H1 (cell line): ENCODE measurements around the gene TRIM56. TPM values are rescaled to one million over a fixed set of nuclear protein-coding genes. Genes with fewer than 3 reads are reported as not detected.

Experiments used
- CTCF ChIA-PET: fragments of 300-600 bp; sonication (Branson Sonifier 250); formaldehyde crosslinking; loops from one replicate; lab custom pipeline; 2021; ENCODE audit not compliant: partially characterized antibody; lab: Charles Lee
- POLR2A ChIA-PET: fragments of 300-600 bp; sonication (Branson Sonifier 250); formaldehyde crosslinking; loops from one replicate; lab custom pipeline; 2021; ENCODE audit warnings: inconsistent platforms; ENCODE audit not compliant: partially characterized antibody; lab: Charles Lee
- DNase-seq, 2 experiments: peaks; one replicate each; pipeline versions ENCODE4 v3.0.0 to v3.0.0-alpha.2; 2010 to 2022; ENCODE audit warnings: low spot score in 2 of 2, low read depth in 1 of 2, mixed read lengths in 1 of 2
- FAIRE-seq: peaks from 2 replicates; lab custom pipeline; 2011; peaks lifted over from hg19 to GRCh38; lab: Jason Lieb, UNC
- H2AFZ ChIP-seq: 2 replicates; pipeline ENCODE4 v1.8.1; 2012; ENCODE audit warnings: low read length, inconsistent platforms
- H2AK5ac ChIP-seq: 2 replicates; pipeline ENCODE4 v1.6.1; 2013; ENCODE audit warnings: low read depth, low read length
- H2BK120ac ChIP-seq: replicated peaks from 2 replicates; pipeline ENCODE3; 2013; ENCODE audit warnings: low read depth, low read length, inconsistent platforms
- H2BK12ac ChIP-seq: 2 replicates; pipeline ENCODE4 v1.6.1; 2013; ENCODE audit warnings: low read depth, low read length
- H2BK15ac ChIP-seq: 2 replicates; pipeline ENCODE4 v1.6.1; 2013; ENCODE audit warnings: low read length
- H2BK20ac ChIP-seq: 2 replicates; pipeline ENCODE4 v1.6.1; 2013; ENCODE audit warnings: low read length
- H2BK5ac ChIP-seq: 2 replicates; pipeline ENCODE4 v1.6.1; 2013; ENCODE audit warnings: low read depth, low read length
- H3K14ac ChIP-seq: 2 replicates; pipeline ENCODE4 v1.6.1; 2013; ENCODE audit warnings: inconsistent platforms; ENCODE audit not compliant: insufficient read length
- H3K18ac ChIP-seq: 2 replicates; pipeline ENCODE4 v1.6.1; 2013; ENCODE audit warnings: low read length; ENCODE audit errors: extremely low read depth
- H3K23ac ChIP-seq: 2 replicates; pipeline ENCODE4 v1.6.1; 2013; ENCODE audit warnings: inconsistent platforms; ENCODE audit not compliant: insufficient read length
- H3K23me2 ChIP-seq: 2 replicates; pipeline ENCODE4 v1.6.1; 2013; ENCODE audit warnings: low read depth, low read length
- H3K27ac ChIP-seq: 2 replicates; pipeline ENCODE4 v1.6.1; 2011; ENCODE audit warnings: low read depth, low read length, inconsistent platforms
- H3K27me3 ChIP-seq, 4 experiments: replicated peaks in 1 of 4; 1 replicate in 1 of 4; 2 replicates in 3 of 4; pipeline versions ENCODE4 v1.6.1 to v1.8.1; 2011 to 2013; ENCODE audit warnings: low read length in 3 of 4, mild to moderate bottlenecking in 3 of 4, inconsistent platforms in 2 of 4, mixed read lengths in 2 of 4, moderate library complexity in 1 of 4; ENCODE audit not compliant: control insufficient read depth in 3 of 4, insufficient read depth in 3 of 4; ENCODE audit errors: extremely low read depth in 1 of 4
- H3K36me3 ChIP-seq, 4 experiments: 2 replicates each; pipeline versions ENCODE4 v1.6.1 to v1.8.1; 2011 to 2013; ENCODE audit warnings: mild to moderate bottlenecking in 4 of 4, low read length in 3 of 4, moderate library complexity in 2 of 4, control low read depth in 1 of 4, inconsistent platforms in 1 of 4; ENCODE audit not compliant: insufficient read depth in 4 of 4, control insufficient read depth in 2 of 4
- H3K4ac ChIP-seq: replicated peaks from 2 replicates; pipeline ENCODE3; 2013; ENCODE audit warnings: low read length, low read depth, mixed read lengths, inconsistent platforms; ENCODE audit not compliant: insufficient read length
- H3K4me1 ChIP-seq, 4 experiments: replicated peaks in 1 of 4; 1 replicate in 1 of 4; 2 replicates in 3 of 4; pipeline versions ENCODE4 v1.6.1 to v1.8.1; 2011 to 2013; ENCODE audit warnings: low read length in 3 of 4, inconsistent platforms in 2 of 4, mixed read lengths in 1 of 4; ENCODE audit not compliant: insufficient read depth in 4 of 4, control insufficient read depth in 3 of 4
- H3K4me2 ChIP-seq, 2 experiments: 2 replicates each; pipeline versions ENCODE4 v1.6.1 to v1.8.1; 2011 to 2013; ENCODE audit warnings: low read depth in 2 of 2, low read length in 2 of 2, control low read depth in 1 of 2, inconsistent platforms in 1 of 2, mild to moderate bottlenecking in 1 of 2; ENCODE audit not compliant: insufficient read depth in 1 of 2
- H3K4me3 ChIP-seq, 4 experiments: fragments of 200-600, 300-600 bp in 1 of 4; sonication (generic), shearing (Covaris generic), sonication (Bioruptor Twin) in 1 of 4; 2 replicates each; pipeline versions ENCODE4 v1.5.1 to v1.8.1; 2011 to 2016; ENCODE audit warnings: low read length in 4 of 4, low read depth in 3 of 4, control low read depth in 2 of 4, inconsistent platforms in 2 of 4, mild to moderate bottlenecking in 2 of 4, mixed read lengths in 1 of 4, moderate library complexity in 1 of 4; ENCODE audit not compliant: insufficient read depth in 2 of 4; ENCODE audit errors: extremely low read depth in 1 of 4
- H3K56ac ChIP-seq: replicated peaks from 2 replicates; pipeline ENCODE3; 2013; ENCODE audit warnings: low read depth, mild to moderate bottlenecking, mixed read lengths, low read length, inconsistent platforms; ENCODE audit not compliant: insufficient read length
- H3K79me1 ChIP-seq: 2 replicates; pipeline ENCODE4 v1.6.1; 2013; ENCODE audit warnings: low read depth, low read length, control low read depth
- H3K79me2 ChIP-seq, 2 experiments: 2 replicates each; pipeline versions ENCODE4 v1.6.1 to v1.8.1; 2012 to 2013; ENCODE audit warnings: low read length in 2 of 2, mild to moderate bottlenecking in 2 of 2, inconsistent platforms in 1 of 2; ENCODE audit not compliant: insufficient read depth in 2 of 2, control insufficient read depth in 1 of 2
- H3K9ac ChIP-seq, 4 experiments: replicated peaks in 1 of 4; 1 replicate in 1 of 4; 2 replicates in 3 of 4; pipeline versions ENCODE4 v1.6.1 to v1.8.1; 2011 to 2013; ENCODE audit warnings: low read depth in 3 of 4, low read length in 3 of 4, control low read depth in 2 of 4, mild to moderate bottlenecking in 2 of 4, moderate library complexity in 2 of 4, inconsistent platforms in 1 of 4; ENCODE audit errors: extremely low read depth in 1 of 4
- H3K9me3 ChIP-seq, 2 experiments: 2 replicates each; pipeline versions ENCODE4 v1.6.1 to v1.8.1; 2012 to 2013; ENCODE audit warnings: mild to moderate bottlenecking in 2 of 2, moderate library complexity in 2 of 2, control low read depth in 1 of 2, inconsistent platforms in 1 of 2, low read depth in 1 of 2, low read length in 1 of 2, mixed read lengths in 1 of 2; ENCODE audit not compliant: insufficient read depth in 2 of 2
- H4K20me1 ChIP-seq, 2 experiments: replicated peaks in 1 of 2; 2 replicates each; pipeline versions ENCODE3 to v1.8.1; 2011 to 2013; ENCODE audit warnings: inconsistent platforms in 2 of 2, low read length in 2 of 2, mild to moderate bottlenecking in 1 of 2; ENCODE audit not compliant: insufficient read depth in 2 of 2, control insufficient read depth in 1 of 2
- H4K5ac ChIP-seq: 2 replicates; pipeline ENCODE4 v1.6.1; 2013; ENCODE audit warnings: low read length, low read depth, mixed read lengths, inconsistent platforms; ENCODE audit not compliant: insufficient read length
- H4K8ac ChIP-seq: 2 replicates; pipeline ENCODE4 v1.8.0; 2013; ENCODE audit warnings: mild to moderate bottlenecking, moderate library complexity, low read length, inconsistent platforms; ENCODE audit not compliant: insufficient read depth; ENCODE audit errors: extremely low read depth
- H4K91ac ChIP-seq: replicated peaks from 2 replicates; pipeline ENCODE3; 2013; ENCODE audit warnings: low read length, mixed read lengths, inconsistent platforms; ENCODE audit not compliant: insufficient read length
- CBX5 ChIP-seq: fragments of 300-800, 300-1000 bp; sonication (generic); IDR thresholded peaks from 2 replicates; pipeline ENCODE4 v1.7.1; 2016; ENCODE audit warnings: antibody characterized with exemption, low read length, low read depth
- GABPA ChIP-seq: IDR thresholded peaks from 2 replicates; pipeline ENCODE4 v1.6.1; 2011; ENCODE audit warnings: mild to moderate bottlenecking, low read length, moderate library complexity, borderline replicate concordance; ENCODE audit not compliant: insufficient read depth
- HDAC2 ChIP-seq, 2 experiments: fragments of 300-600 bp in 1 of 2; sonication (generic) in 1 of 2; IDR thresholded peaks; 2 replicates each; pipeline ENCODE4 v1.6.1; 2011 to 2012; ENCODE audit warnings: low read depth in 2 of 2, low read length in 2 of 2, mild to moderate bottlenecking in 2 of 2, moderate library complexity in 2 of 2, borderline replicate concordance in 1 of 2, inconsistent platforms in 1 of 2
- KDM4A ChIP-seq: IDR thresholded peaks from one replicate; pipeline ENCODE4 v1.7.1; 2012; ENCODE audit warnings: low read depth, mild to moderate bottlenecking, moderate library complexity, low read length, inconsistent platforms; ENCODE audit not compliant: severe bottlenecking
- MAFK ChIP-seq: IDR thresholded peaks from 2 replicates; pipeline ENCODE4 v1.6.1; 2012; ENCODE audit warnings: low read depth, mild to moderate bottlenecking, improper control_type of control experiment, low read length
- POLR2A ChIP-seq, 2 experiments: IDR thresholded peaks; 1 replicate in 1 of 2; 2 replicates in 1 of 2; pipeline ENCODE4 v1.6.1; 2011; ENCODE audit warnings: low read depth in 2 of 2, low read length in 2 of 2, mild to moderate bottlenecking in 2 of 2; ENCODE audit errors: control extremely low read depth in 1 of 2
- POU5F1 ChIP-seq: IDR thresholded peaks from 2 replicates; pipeline ENCODE4 v1.6.1; 2011; ENCODE audit warnings: low read depth, mild to moderate bottlenecking, low read length, moderate library complexity
- SAP30 ChIP-seq: fragments of 300-600 bp; sonication (generic); IDR thresholded peaks from 2 replicates; pipeline ENCODE4 v1.7.1; 2012; ENCODE audit warnings: low read length, moderate library complexity, mild to moderate bottlenecking, inconsistent platforms; ENCODE audit not compliant: insufficient read depth, insufficient replicate concordance
- SP4 ChIP-seq: IDR thresholded peaks from 2 replicates; pipeline ENCODE4 v1.6.1; 2012; ENCODE audit warnings: low read length, inconsistent platforms
- SUZ12 ChIP-seq: fragments of 200-600 bp; sonication (generic); IDR thresholded peaks from 2 replicates; pipeline ENCODE4 v1.6.1; 2012; ENCODE audit warnings: mild to moderate bottlenecking, inconsistent platforms, low read length, moderate library complexity, mixed read lengths
- TAF7 ChIP-seq: optimal IDR thresholded peaks from 2 replicates; pipeline ENCODE3; 2011; ENCODE audit warnings: low read depth, mild to moderate bottlenecking, inconsistent platforms, low read length, moderate library complexity, borderline replicate concordance
- YY1 ChIP-seq: IDR thresholded peaks from 2 replicates; pipeline ENCODE4 v1.6.1; 2011; ENCODE audit warnings: low read depth, mild to moderate bottlenecking, low read length
- WGBS, 2 experiments: shearing (Covaris generic) in 1 of 2; methylation state at CpG; one replicate each; pipeline versions ENCODE4 v1.1.6 to v1.1.7; 2013 to 2015; ENCODE audit warnings: low lambda C conversion rate in 2 of 2, mixed read lengths in 2 of 2, inconsistent platforms in 1 of 2, low coverage in 1 of 2, missing lambda C conversion rate in 1 of 2; ENCODE audit not compliant: insufficient replicate concordance in 2 of 2, insufficient coverage in 1 of 2, insufficient read length in 1 of 2; ENCODE audit errors: extremely low coverage in 1 of 2, missing lambda C conversion rate in 1 of 2; 5-methylcytosine and 5-hydroxymethylcytosine counted together
- polyA plus RNA-seq, 7 experiments: library from polyadenylated mRNA; depleted of rRNA in 3 of 7; stranded (reverse) in 5 of 7; unstranded in 2 of 7; fragments of >200 nt in 5 of 7; fragments of 200-250 nt in 2 of 7; gene quantifications; 1 replicate in 5 of 7; 2 replicates in 1 of 7; 4 replicates in 1 of 7; pipeline versions ENCODE4 v1.2.1 to v1.2.3, GENCODE V29; 2011 to 2013; ENCODE audit warnings: missing spikeins in 2 of 7, mixed read lengths in 2 of 7
- total RNA-seq: library from RNA; stranded (reverse); fragmentation: NEBNext Ultra II Directional; extraction: Animal tissue kit (Norgen Biotek cat#: 25700); gene quantifications from 2 replicates; pipeline ENCODE4 v1.2.1, GENCODE V29; 2021
- TF ChIP-seq, protein P1 (sequence below): IDR thresholded peaks from 2 replicates; pipeline ENCODE4 v1.6.1; 2012; ENCODE audit warnings: inconsistent platforms

TRIM56 gene
- total and polyA plus RNA-seq, 2 of the 8 experiments (the other 6 are each of a cell fraction or from before 2014, with no cell fraction given) = 2.0 to 17.5 TPM

- ChIA-PET CTCF (interaction anchor here (3.3 kb wide), 1 partner anchor 36 kb away, joined by 25 read pairs; no protein-coding TSS in a partner anchor), POLR2A (interaction anchor here (1.0 kb wide), 1 partner anchor 25 kb away, joined by 3 read pairs; no protein-coding TSS in a partner anchor)
- H4K8ac ChIP-seq = no peak overlapping the region
- H3K56ac ChIP-seq = no peak overlapping the region
- H3K79me1 ChIP-seq = no peaks in the 10 kb centered on the region; the same call in 1 of the 2 replicates
- H3K4me2 ChIP-seq = no peak overlapping the region
- H4K91ac ChIP-seq = no peak overlapping the region
- H2BK20ac ChIP-seq = no peak overlapping the region
- peaks cover 0 to 17% (median 10%) of the 10 kb centered on the region in 4 experiments; a peak in 6 of 7 replicates for H3K4me1 ChIP-seq
- FAIRE-seq (no peak), DNase-seq (no peak)
- no peak overlapping the region for H3K14ac ChIP-seq
- H4K5ac ChIP-seq = no peak overlapping the region
- H2BK120ac ChIP-seq = no peak overlapping the region
- H3K23me2 ChIP-seq = 0 out of 2 replicates have a peak, but pooled peaks cover 3% of the 10 kb centered on the region
- no peak overlapping the region for H3K9ac ChIP-seq
- no peaks in the 10 kb centered on the region for H3K79me2 ChIP-seq
- H3K27me3 ChIP-seq = no peaks in the 10 kb centered on the region
- H3K36me3 ChIP-seq = no peaks in the 10 kb centered on the region
- H2BK12ac ChIP-seq = no peak overlapping the region
- no peak overlapping the region for H2BK5ac ChIP-seq
- 93% methylated on average over 4 of the region's 4 CpGs; no CpG with 5 or more reads in 1 of the 2 experiments for WGBS, 2 experiments
- no peaks in the 10 kb centered on the region for H3K9me3 ChIP-seq
- H2BK15ac ChIP-seq = no peak overlapping the region
- no peak overlapping the region for H3K4ac ChIP-seq
- no peak overlapping the region; the same call in 1 of the 2 replicates for H3K18ac ChIP-seq
- H4K20me1 ChIP-seq = no peaks in the 10 kb centered on the region
- no peak overlapping the region for H3K23ac ChIP-seq
- H2AFZ ChIP-seq = no peak overlapping the region
- H3K27ac ChIP-seq = no peak overlapping the region
- H2AK5ac ChIP-seq = no peak overlapping the region
- no peak overlapping the region for H3K4me3 ChIP-seq
- TF ChIP-seq HDAC2 (IDR thresholded peaks at IDR 0.05; ENCODE audit: borderline replicate concordance in 1 of 2, low read depth in 2 of 2, low read length in 2 of 2) = no peak
- no peak for TF ChIP-seq SUZ12
- TF ChIP-seq POLR2A (IDR thresholded peaks at IDR 0.05; ENCODE audit: control extremely low read depth in 1 of 2, low read depth in 2 of 2, low read length in 2 of 2) = no peak
- no peak for TF ChIP-seq SP4
- no peak for TF ChIP-seq POU5F1
- TF ChIP-seq CBX5 = no peak
- TF ChIP-seq, protein P1, sequence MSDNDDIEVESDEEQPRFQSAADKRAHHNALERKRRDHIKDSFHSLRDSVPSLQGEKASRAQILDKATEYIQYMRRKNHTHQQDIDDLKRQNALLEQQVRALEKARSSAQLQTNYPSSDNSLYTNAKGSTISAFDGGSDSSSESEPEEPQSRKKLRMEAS = no peak
- no peak for TF ChIP-seq TAF7
- TF ChIP-seq SAP30 = no peak
- no peak for TF ChIP-seq MAFK
- no peak for TF ChIP-seq YY1
- TF ChIP-seq GABPA = no peak
- no peak for TF ChIP-seq KDM4A
Observed at GRCh38 chr7:101097561-101097960, 12.3 kb downstream of the TRIM56 start.
